ENCODE results near the gene C2orf49. TPM values are rescaled to one million over a fixed set of nuclear protein-coding genes. Genes with fewer than 3 reads are reported as not detected.

The C2orf49 gene
- total and polyA plus RNA-seq, 9 of the 15 experiments (the other 6 are each of a cell fraction or from before 2014, with no cell fraction given): 17.9 to 38.2 (median 25.6) TPM

DNA sequence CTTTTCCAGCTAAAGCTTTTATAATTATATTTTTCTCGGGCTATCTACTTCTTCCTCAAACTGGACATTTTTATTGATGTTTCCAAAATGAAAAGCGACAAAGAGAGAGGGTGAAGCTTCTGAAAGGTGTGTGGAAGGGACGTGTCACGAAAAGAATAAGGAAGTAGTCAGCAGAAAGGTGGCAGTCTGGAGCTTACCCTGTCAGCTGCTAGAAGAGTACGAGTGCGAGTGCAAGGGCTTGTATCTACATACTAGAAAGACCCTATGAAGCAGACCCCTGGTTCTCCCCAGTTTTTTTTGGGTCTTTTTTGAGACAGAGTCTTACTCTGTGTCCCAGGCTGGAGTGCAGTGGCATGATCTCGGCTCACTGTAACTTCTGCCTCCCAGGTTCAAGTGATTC lies 46.9 kb downstream of the C2orf49 start (continued):
- TF ChIP-seq, protein P1, sequence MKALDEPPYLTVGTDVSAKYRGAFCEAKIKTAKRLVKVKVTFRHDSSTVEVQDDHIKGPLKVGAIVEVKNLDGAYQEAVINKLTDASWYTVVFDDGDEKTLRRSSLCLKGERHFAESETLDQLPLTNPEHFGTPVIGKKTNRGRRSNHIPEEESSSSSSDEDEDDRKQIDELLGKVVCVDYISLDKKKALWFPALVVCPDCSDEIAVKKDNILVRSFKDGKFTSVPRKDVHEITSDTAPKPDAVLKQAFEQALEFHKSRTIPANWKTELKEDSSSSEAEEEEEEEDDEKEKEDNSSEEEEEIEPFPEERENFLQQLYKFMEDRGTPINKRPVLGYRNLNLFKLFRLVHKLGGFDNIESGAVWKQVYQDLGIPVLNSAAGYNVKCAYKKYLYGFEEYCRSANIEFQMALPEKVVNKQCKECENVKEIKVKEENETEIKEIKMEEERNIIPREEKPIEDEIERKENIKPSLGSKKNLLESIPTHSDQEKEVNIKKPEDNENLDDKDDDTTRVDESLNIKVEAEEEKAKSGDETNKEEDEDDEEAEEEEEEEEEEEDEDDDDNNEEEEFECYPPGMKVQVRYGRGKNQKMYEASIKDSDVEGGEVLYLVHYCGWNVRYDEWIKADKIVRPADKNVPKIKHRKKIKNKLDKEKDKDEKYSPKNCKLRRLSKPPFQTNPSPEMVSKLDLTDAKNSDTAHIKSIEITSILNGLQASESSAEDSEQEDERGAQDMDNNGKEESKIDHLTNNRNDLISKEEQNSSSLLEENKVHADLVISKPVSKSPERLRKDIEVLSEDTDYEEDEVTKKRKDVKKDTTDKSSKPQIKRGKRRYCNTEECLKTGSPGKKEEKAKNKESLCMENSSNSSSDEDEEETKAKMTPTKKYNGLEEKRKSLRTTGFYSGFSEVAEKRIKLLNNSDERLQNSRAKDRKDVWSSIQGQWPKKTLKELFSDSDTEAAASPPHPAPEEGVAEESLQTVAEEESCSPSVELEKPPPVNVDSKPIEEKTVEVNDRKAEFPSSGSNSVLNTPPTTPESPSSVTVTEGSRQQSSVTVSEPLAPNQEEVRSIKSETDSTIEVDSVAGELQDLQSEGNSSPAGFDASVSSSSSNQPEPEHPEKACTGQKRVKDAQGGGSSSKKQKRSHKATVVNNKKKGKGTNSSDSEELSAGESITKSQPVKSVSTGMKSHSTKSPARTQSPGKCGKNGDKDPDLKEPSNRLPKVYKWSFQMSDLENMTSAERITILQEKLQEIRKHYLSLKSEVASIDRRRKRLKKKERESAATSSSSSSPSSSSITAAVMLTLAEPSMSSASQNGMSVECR (CRISPR knock-in tag; IDR thresholded peaks at IDR 0.05): no peak
- no peak for TF ChIP-seq TBL1XR1 (IDR thresholded peaks at IDR 0.05; ENCODE audit: low read length in 2 of 2)
- TF ChIP-seq, protein P2, sequence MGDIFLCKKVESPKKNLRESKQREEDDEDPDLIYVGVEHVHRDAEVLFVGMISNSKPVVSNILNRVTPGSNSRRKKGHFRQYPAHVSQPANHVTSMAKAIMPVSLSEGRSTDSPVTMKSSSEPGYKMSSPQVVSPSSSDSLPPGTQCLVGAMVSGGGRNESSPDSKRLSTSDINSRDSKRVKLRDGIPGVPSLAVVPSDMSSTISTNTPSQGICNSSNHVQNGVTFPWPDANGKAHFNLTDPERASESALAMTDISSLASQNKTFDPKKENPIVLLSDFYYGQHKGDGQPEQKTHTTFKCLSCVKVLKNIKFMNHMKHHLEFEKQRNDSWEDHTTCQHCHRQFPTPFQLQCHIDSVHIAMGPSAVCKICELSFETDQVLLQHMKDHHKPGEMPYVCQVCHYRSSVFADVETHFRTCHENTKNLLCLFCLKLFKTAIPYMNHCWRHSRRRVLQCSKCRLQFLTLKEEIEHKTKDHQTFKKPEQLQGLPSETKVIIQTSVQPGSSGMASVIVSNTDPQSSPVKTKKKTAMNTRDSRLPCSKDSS (IDR thresholded peaks at IDR 0.05; ENCODE audit: low read depth, partially characterized antibody): no peak
- TF ChIP-seq, protein P3, sequence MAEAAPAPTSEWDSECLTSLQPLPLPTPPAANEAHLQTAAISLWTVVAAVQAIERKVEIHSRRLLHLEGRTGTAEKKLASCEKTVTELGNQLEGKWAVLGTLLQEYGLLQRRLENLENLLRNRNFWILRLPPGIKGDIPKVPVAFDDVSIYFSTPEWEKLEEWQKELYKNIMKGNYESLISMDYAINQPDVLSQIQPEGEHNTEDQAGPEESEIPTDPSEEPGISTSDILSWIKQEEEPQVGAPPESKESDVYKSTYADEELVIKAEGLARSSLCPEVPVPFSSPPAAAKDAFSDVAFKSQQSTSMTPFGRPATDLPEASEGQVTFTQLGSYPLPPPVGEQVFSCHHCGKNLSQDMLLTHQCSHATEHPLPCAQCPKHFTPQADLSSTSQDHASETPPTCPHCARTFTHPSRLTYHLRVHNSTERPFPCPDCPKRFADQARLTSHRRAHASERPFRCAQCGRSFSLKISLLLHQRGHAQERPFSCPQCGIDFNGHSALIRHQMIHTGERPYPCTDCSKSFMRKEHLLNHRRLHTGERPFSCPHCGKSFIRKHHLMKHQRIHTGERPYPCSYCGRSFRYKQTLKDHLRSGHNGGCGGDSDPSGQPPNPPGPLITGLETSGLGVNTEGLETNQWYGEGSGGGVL (CRISPR knock-in tag; IDR thresholded peaks at IDR 0.05): no peak
- TF ChIP-seq NBN (IDR thresholded peaks at IDR 0.05; ENCODE audit: low read depth): no peak
- TF ChIP-seq MAZ (CRISPR knock-in tag; conservative IDR thresholded peaks at IDR 0.05 in 1 of 2, IDR thresholded peaks at IDR 0.05 in 1 of 2): no peak
- no peak for TF ChIP-seq POLR2AphosphoS2 (IDR thresholded peaks at IDR 0.05; ENCODE audit: low read length)
- TF ChIP-seq FOXA3 (CRISPR knock-in tag; conservative IDR thresholded peaks at IDR 0.05 in 1 of 2, IDR thresholded peaks at IDR 0.05 in 1 of 2): no peak
- TF ChIP-seq MAFF (IDR thresholded peaks at IDR 0.05; ENCODE audit: low read length): no peak
- no peak for TF ChIP-seq KAT2B (IDR thresholded peaks at IDR 0.05; ENCODE audit: low read depth, low read length)
- no peak for TF ChIP-seq NUFIP1 (IDR thresholded peaks at IDR 0.05; ENCODE audit: partially characterized antibody)
- TF ChIP-seq HLTF (IDR thresholded peaks at IDR 0.05): no peak

Measured in K562 (cell line).